ENCODE results near the gene CCDC69. TPM values are rescaled to one million over a fixed set of nuclear protein-coding genes. Genes with fewer than 3 reads are reported as not detected.

CCDC69 gene
- polyA plus RNA-seq, 4 donors, result 4.6 to 6.4 (median 5.1) TPM

- DNase-seq (ENCODE audit: low read depth in 4 of 4, low spot score in 2 of 4), result peak in 1 of 4 donors; percentile 60
Observed at GRCh38 chr5:151150471-151151262, 73.2 kb downstream of the CCDC69 start.

GRCh38 chr5:151148583-151148982 is 75.3 kb downstream of the CCDC69 start:
- DNase-seq (ENCODE audit: low read depth in 4 of 4, low spot score in 2 of 4), result no peak

- DNase-seq (ENCODE audit: low read depth in 4 of 4, low spot score in 2 of 4), result no peak
Observed at GRCh38 chr5:151147033-151147432, 76.9 kb downstream of the CCDC69 start.

- no peak for DNase-seq (ENCODE audit: low read depth in 4 of 4, low spot score in 2 of 4)
Observed at GRCh38 chr5:151146061-151146460, 77.8 kb downstream of the CCDC69 start.

- DNase-seq (ENCODE audit: low read depth in 4 of 4, low spot score in 2 of 4), result no peak
Observed at GRCh38 chr5:151144922-151145321, 79.0 kb downstream of the CCDC69 start.

GRCh38 chr5:151144275-151144674 is 79.6 kb downstream of the CCDC69 start:
- DNase-seq (ENCODE audit: low read depth in 4 of 4, low spot score in 2 of 4), result no peak

- no peak for DNase-seq (ENCODE audit: low read depth in 4 of 4, low spot score in 2 of 4)
Observed at GRCh38 chr5:151143645-151144044, 80.2 kb downstream of the CCDC69 start.

GRCh38 chr5:151142933-151143332 is 81.0 kb downstream of the CCDC69 start:
- no peak for DNase-seq (ENCODE audit: low read depth in 4 of 4, low spot score in 2 of 4)

- DNase-seq (ENCODE audit: low read depth in 4 of 4, low spot score in 2 of 4), result no peak
Observed at GRCh38 chr5:151141535-151141934, 82.4 kb downstream of the CCDC69 start.

GRCh38 chr5:151140686-151141459 is 83.0 kb downstream of the CCDC69 start:
- DNase-seq (ENCODE audit: low read depth in 4 of 4, low spot score in 2 of 4), result no peak

GRCh38 chr5:151139646-151140045 is 84.2 kb downstream of the CCDC69 start:
- no peak for DNase-seq (ENCODE audit: low read depth in 4 of 4, low spot score in 2 of 4)

GRCh38 chr5:151139015-151139414 is 84.9 kb downstream of the CCDC69 start:
- DNase-seq (ENCODE audit: low read depth in 4 of 4, low spot score in 2 of 4), result no peak

GRCh38 chr5:151138114-151138513 is 85.8 kb downstream of the CCDC69 start:
- DNase-seq (ENCODE audit: low read depth in 4 of 4, low spot score in 2 of 4), result no peak

GRCh38 chr5:151137067-151137825 is 86.6 kb downstream of the CCDC69 start:
- DNase-seq (ENCODE audit: low read depth in 4 of 4, low spot score in 2 of 4), result no peak

- DNase-seq (ENCODE audit: low read depth in 4 of 4, low spot score in 2 of 4), result no peak
Observed at GRCh38 chr5:151134228-151134627, 89.7 kb downstream of the CCDC69 start.

- no peak for DNase-seq (ENCODE audit: low read depth in 4 of 4, low spot score in 2 of 4)
Observed at GRCh38 chr5:151132963-151133362, 90.9 kb downstream of the CCDC69 start.

Other genes with a start within 250 kb of the CCDC69 start
- gene GPX3, start 203.5 kb downstream of the CCDC69 start, polyA plus RNA-seq (ENCODE audit: insufficient read length in 4 of 4), result 1,000 to 10,000 TPM in 3 of 4 donors, 100 to 1,000 TPM in 1; 929 to 1,533 (median 1,286) TPM
- gene TNIP1, start 143.1 kb downstream of the CCDC69 start, polyA plus RNA-seq (ENCODE audit: insufficient read length in 4 of 4), result 10 to 100 TPM; 68.0 to 77.5 (median 72.7) TPM
- 100 to 1,000 TPM; 130 to 161 (median 150) TPM for gene ANXA6, start 66.3 kb downstream of the CCDC69 start, polyA plus RNA-seq (ENCODE audit: insufficient read length in 4 of 4)
- 10 to 100 TPM; 29.0 to 31.9 (median 30.3) TPM for gene GM2A, start 29.1 kb upstream of the CCDC69 start, polyA plus RNA-seq (ENCODE audit: insufficient read length in 4 of 4)
- gene SLC36A3, start 79.7 kb upstream of the CCDC69 start, polyA plus RNA-seq (ENCODE audit: insufficient read length in 4 of 4), result not detected
- gene SLC36A2, start 123.5 kb upstream of the CCDC69 start, polyA plus RNA-seq (ENCODE audit: insufficient read length in 4 of 4), result 10 to 100 TPM in 1 of 4 donors, 1 to 10 TPM in 3; 4.7 to 12.7 (median 7.5) TPM
- gene SLC36A1, start 223.5 kb upstream of the CCDC69 start, polyA plus RNA-seq (ENCODE audit: insufficient read length in 4 of 4), result 10 to 100 TPM in 1 of 4 donors, 1 to 10 TPM in 3; 6.6 to 10.9 (median 8.0) TPM